K562 (cell line): ENCODE results near the gene FHL1. TPM values are rescaled to one million over a fixed set of nuclear protein-coding genes. Genes with fewer than 3 reads are reported as not detected.

Source experiments
- MGA ChIP-seq: fragments of 450-650 bp; IDR thresholded peaks from 2 replicates; pipeline ENCODE4 v1.6.1; 2016; ENCODE audit warnings: mild to moderate bottlenecking, moderate library complexity
- TBP ChIP-seq: optimal IDR thresholded peaks from 2 replicates; pipeline ENCODE3; 2011; ENCODE audit warnings: low read depth, low read length, improper control_type of control experiment
- polyA plus RNA-seq, 8 experiments: library from polyadenylated mRNA; depleted of rRNA in 4 of 8; stranded (reverse) in 5 of 8; unstranded in 3 of 8; fragments of >200 nt; fragmentation: Nextera tagmentation in 2 of 8; fragmentation: Illumina TruSeq in 1 of 8; extraction: Ambion mirVana in 2 of 8; extraction: Trizol in 1 of 8; gene quantifications; 2 replicates each; pipeline versions ENCODE4 v1.2.1 to v1.2.3, GENCODE V29; 2011 to 2014; ENCODE audit warnings: inconsistent platforms in 1 of 8, missing spikeins in 1 of 8
- total RNA-seq, 7 experiments: library from RNA; depleted of rRNA in 6 of 7; stranded (reverse); fragments of >200 nt in 6 of 7; fragmentation: Illumina TruSeq in 2 of 7; extraction: Trizol in 2 of 7; gene quantifications; 2 replicates each; pipeline versions ENCODE4 v1.2.1 to v1.2.3, GENCODE V29; 2011 to 2021; ENCODE audit warnings: low replicate concordance in 1 of 7

The FHL1 gene
- total and polyA plus RNA-seq, 9 of the 15 experiments (the other 6 are each of a cell fraction or from before 2014, with no cell fraction given) = 0.03 to 3.0 (median 0.13) TPM; not detected in 1

- TF ChIP-seq MGA (0 out of 2 replicates have a peak, but pooled peaks have one; percentile 9), TBP (no peak)
Observed at GRCh38 chrX:136106920-136107528, 40.3 kb upstream of the FHL1 start (continued).
